DOHH2 (cell line): Measurements from ENCODE around the gene NOS1.

Source experiments
- CTCF ChIP-seq: fragments of 200-600 bp; sonication (generic); IDR thresholded peaks from one replicate; pipeline ENCODE4 v1.5.1; 2014; ENCODE audit warnings: antibody characterized with exemption, mild to moderate bottlenecking, low read depth, low read length; ENCODE audit not compliant: poor library complexity, severe bottlenecking
- EZH2phosphoT487 ChIP-seq: fragments of 200-600 bp; sonication (generic); IDR thresholded peaks from 2 replicates; pipeline ENCODE4 v1.6.1; 2017; ENCODE audit warnings: borderline replicate concordance, mild to moderate bottlenecking, antibody characterized with exemption, low read length, moderate library complexity, mixed read lengths

- TF ChIP-seq CTCF, result no peak
- no peak for TF ChIP-seq EZH2phosphoT487
These were observed 171.1 kb downstream of the NOS1 start, which contains the start of gene FBXO21 for GRCh38 chr12:117190210-117190781.
